Activated T-helper 1 cell treated with anti-CD3 and anti-CD28 coated beads, Interleukin-12 subunit alpha, Interleukin-12 subunit beta, Interleukin-2, Interleukin-4 antibody, amounts not matched to agents 30 ng/mL and 10 ng/mL and 1 ng/mL, durations not matched to agents 14 hours and 24 hours and 36 hours (primary cell): Measurements from ENCODE around the gene TMEM131. TPM values are rescaled to one million over a fixed set of nuclear protein-coding genes. Genes with fewer than 3 reads are reported as not detected.
"Not testable (repeated sequence)": the region's sequence is repeated elsewhere in the genome, so short reads cannot be mapped to it uniquely, and the experiment has no call there.

ENCODE experiments used
- DNase-seq: peaks from one replicate; pipeline ENCODE4 v3.0.0; 2021; ENCODE audit warnings: low spot score
- H3K27ac Mint-ChIP-seq: one replicate; pipeline ENCODE4 v1.8.0; 2021; ENCODE audit warnings: mild to moderate bottlenecking, mixed read lengths
- H3K27me3 Mint-ChIP-seq: one replicate; pipeline ENCODE4 v1.8.0; 2022; ENCODE audit warnings: mild to moderate bottlenecking, moderate library complexity, mixed read lengths; ENCODE audit not compliant: insufficient read depth
- H3K36me3 Mint-ChIP-seq: one replicate; pipeline ENCODE4 v1.8.0; 2021; ENCODE audit warnings: low read depth, mixed read lengths
- H3K4me1 Mint-ChIP-seq: one replicate; pipeline ENCODE4 v1.8.0; 2021; ENCODE audit warnings: low read depth, mixed read lengths
- H3K4me3 Mint-ChIP-seq: one replicate; pipeline ENCODE4 v1.8.0; 2021; ENCODE audit warnings: mild to moderate bottlenecking, moderate library complexity, mixed read lengths
- H3K9me3 Mint-ChIP-seq: one replicate; pipeline ENCODE4 v1.8.0; 2021; ENCODE audit warnings: mixed read lengths
- intact Hi-C: fragments of 100-400 bp; cut with micrococcal nuclease; formaldehyde crosslinking; loops from one replicate; pipeline ENCODE4 v1.15.1; 2024
- total RNA-seq: library from RNA; stranded (reverse); gene quantifications from 2 replicates; pipeline ENCODE4 v1.2.3, GENCODE V29; 2022

The TMEM131 gene
- total RNA-seq, 1 donor from 2014 or later = 36.5 TPM

DNA sequence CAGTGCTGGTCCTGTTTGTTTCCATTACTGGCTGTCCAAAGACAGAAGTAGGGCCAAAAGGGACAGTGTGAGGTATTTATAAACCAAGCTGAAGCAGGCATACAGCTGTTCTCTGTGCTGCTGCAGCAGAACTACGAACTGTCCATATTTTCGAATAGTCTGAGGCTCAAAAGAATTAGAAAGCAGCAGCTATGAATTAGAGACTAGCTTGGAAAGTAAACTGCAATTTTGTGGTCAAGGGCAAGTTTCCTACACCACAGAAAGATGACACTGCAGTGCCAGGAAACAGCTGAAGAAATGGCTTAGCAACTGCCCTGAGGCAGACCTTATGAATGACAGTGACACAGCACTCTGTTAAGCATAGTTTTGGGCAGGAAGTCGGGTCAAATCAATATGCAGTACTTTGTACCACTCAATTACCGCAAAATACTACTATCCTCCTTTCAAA is 125.3 kb downstream of the TMEM131 start:
- intact Hi-C loops = loop anchor here (1.0 kb wide), 3 partner anchors 20 to 143 kb away; partner anchors contain the start of gene TMEM131
- Mint-ChIP-seq H3K4me3 (peak overlapping the region; percentile 1), H3K4me1 (peaks cover 35% of the 10 kb centered on the region), H3K27me3 (no peaks in the 10 kb centered on the region), H3K27ac (peak overlapping the region; percentile 60), H3K36me3 (peaks cover 4% of the 10 kb centered on the region), H3K9me3 (no peaks in the 10 kb centered on the region)
- peak; percentile 62 for DNase-seq

DNA sequence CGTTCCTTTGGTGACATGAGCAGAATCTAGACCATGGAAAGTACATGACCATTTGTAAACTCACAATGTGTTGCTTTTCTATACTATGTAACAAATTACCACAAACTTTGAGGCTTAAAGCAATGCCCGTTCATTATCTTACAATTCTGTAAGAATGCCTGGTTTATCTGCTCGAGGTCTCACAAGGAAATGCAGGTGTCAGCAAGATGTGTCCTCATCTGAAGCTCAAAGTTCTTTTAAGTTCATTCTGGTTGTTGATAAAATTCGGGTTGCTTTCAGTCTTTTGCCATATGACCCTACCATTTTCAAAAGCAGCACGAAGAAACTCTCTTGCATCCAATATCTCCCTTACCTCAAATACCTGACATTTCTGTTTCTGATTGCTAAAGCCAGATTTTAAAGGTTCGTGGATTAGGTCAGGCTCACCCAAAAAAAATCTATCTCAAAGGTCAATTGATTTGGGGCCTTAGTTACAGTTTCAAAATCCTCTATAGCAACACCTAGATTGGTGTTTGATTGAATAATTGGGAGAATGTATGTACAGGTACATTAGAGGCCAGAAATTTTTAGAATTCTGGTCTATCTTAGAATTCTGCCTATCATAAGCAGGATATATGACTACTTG is 125.9 kb downstream of the TMEM131 start:
- DNase-seq = no peak
- H3K27me3 Mint-ChIP-seq = no peaks in the 10 kb centered on the region
- peaks cover 3% of the 10 kb centered on the region for H3K9me3 Mint-ChIP-seq
- H3K36me3 Mint-ChIP-seq = peaks cover 2% of the 10 kb centered on the region
- H3K27ac Mint-ChIP-seq = no peak overlapping the region
- peaks cover 35% of the 10 kb centered on the region for H3K4me1 Mint-ChIP-seq
- intact Hi-C loops = loop anchor here (1.0 kb wide), 3 partner anchors 20 to 143 kb away; partner anchors contain the start of gene TMEM131
- H3K4me3 Mint-ChIP-seq = peak overlapping the region; percentile 1

DNA sequence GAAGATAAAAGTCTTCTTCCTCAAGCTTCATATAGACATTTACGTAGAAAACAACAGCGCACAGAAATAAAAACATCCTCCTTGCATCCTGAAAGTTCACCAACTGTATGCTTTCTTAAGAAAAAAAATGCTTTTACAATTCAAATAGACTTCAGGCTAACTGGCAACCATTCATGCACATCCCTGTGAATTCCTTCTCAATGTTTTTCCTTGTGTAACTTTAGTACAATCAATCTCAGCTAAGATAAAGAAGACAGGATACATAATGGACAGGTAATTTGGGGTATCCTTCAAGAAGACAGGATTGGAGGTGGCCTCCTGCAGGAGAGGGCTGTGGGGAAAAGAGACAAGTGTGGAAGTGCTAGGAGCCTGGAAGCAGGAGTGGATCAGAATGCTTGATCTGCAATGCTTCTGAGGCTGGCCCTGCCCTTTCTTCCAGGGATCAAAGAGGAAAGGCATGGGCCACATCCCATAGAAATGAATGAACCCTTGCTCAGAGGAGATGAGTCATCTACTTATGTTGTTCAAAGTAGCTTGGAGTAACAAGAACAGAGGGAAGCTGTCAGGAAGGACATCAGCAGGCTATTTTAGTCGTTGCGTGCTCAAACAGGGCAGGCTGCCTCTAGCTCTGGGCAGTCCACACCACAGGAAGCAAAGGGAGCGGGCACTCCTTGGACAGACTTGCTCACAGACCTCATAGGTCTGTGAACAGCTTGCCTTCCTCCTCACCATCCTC is 126.6 kb downstream of the TMEM131 start:
- H3K9me3 Mint-ChIP-seq = peaks cover 7% of the 10 kb centered on the region

GRCh38 chr2:97863829-97864228 is 131.9 kb downstream of the TMEM131 start:
- intact Hi-C loops = no loop called here
- Mint-ChIP-seq H3K9me3 (peaks cover 27% of the 10 kb centered on the region), H3K4me3 (no peak overlapping the region), H3K27ac (no peak overlapping the region), H3K27me3 (no peaks in the 10 kb centered on the region), H3K36me3 (peaks cover 22% of the 10 kb centered on the region), H3K4me1 (peaks cover 3% of the 10 kb centered on the region)
- no peak for DNase-seq

More for the DNA sequence above, 126.6 kb downstream of the TMEM131 start:
- DNase-seq = no peak
- H3K4me1 Mint-ChIP-seq = peaks cover 35% of the 10 kb centered on the region
- intact Hi-C loops = no loop called here
- no peak overlapping the region for H3K4me3 Mint-ChIP-seq
- H3K36me3 Mint-ChIP-seq = peaks cover 2% of the 10 kb centered on the region
- no peak overlapping the region for H3K27ac Mint-ChIP-seq
- H3K27me3 Mint-ChIP-seq = no peaks in the 10 kb centered on the region

- peaks cover 30% of the 10 kb centered on the region for H3K36me3 Mint-ChIP-seq
- no peaks in the 10 kb centered on the region for H3K4me1 Mint-ChIP-seq
- no peak for DNase-seq
- H3K27ac Mint-ChIP-seq = no peak overlapping the region
- intact Hi-C loops = no loop called here
- H3K9me3 Mint-ChIP-seq = peaks cover 27% of the 10 kb centered on the region
- H3K4me3 Mint-ChIP-seq = no peak overlapping the region
- H3K27me3 Mint-ChIP-seq = no peaks in the 10 kb centered on the region
Measured at GRCh38 chr2:97861177-97861576, 134.6 kb downstream of the TMEM131 start.

- intact Hi-C loops = loop anchor here (5.0 kb wide), 1 partner anchor 286 kb away; no protein-coding TSS in a partner anchor
- no peaks in the 10 kb centered on the region for H3K4me1 Mint-ChIP-seq
- no peaks in the 10 kb centered on the region for H3K27me3 Mint-ChIP-seq
- H3K36me3 Mint-ChIP-seq = peaks cover 32% of the 10 kb centered on the region
- H3K4me3 Mint-ChIP-seq = no peak overlapping the region
- no peak overlapping the region for H3K27ac Mint-ChIP-seq
- H3K9me3 Mint-ChIP-seq = peaks cover 13% of the 10 kb centered on the region
- no peak for DNase-seq
Measured at GRCh38 chr2:97858442-97858841, 137.3 kb downstream of the TMEM131 start.

- Mint-ChIP-seq H3K9me3 (peaks cover 5% of the 10 kb centered on the region), H3K4me3 (no peak overlapping the region), H3K27me3 (no peaks in the 10 kb centered on the region), H3K27ac (no peak overlapping the region), H3K36me3 (peaks cover 30% of the 10 kb centered on the region), H3K4me1 (no peaks in the 10 kb centered on the region)
- intact Hi-C loops = loop anchor here (5.0 kb wide), 1 partner anchor 285 kb away; no protein-coding TSS in a partner anchor
- DNase-seq = no peak
Measured at GRCh38 chr2:97857553-97857952, 138.2 kb downstream of the TMEM131 start.

DNA sequence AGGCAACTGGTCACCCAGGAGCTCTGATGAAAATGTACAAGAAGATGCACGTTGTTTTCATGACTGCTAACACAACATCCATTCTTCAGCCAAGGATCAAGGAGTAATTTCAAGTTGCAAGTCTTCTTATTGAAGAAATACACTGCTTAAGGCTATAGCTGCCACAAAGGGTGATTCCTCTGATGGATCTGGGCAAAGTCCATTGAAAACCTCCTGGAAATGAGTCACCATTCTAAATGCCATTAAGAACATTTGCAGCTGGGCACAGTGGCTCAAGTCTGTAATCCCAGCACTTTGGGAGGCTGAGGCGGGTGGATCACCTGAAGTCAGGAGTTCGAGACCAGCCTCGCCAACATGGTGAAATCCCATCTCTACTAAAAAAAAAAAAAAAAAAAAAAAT is 142.7 kb downstream of the TMEM131 start:
- H3K4me3 Mint-ChIP-seq, H3K27me3 Mint-ChIP-seq, DNase-seq, H3K9me3 Mint-ChIP-seq, H3K27ac Mint-ChIP-seq, intact Hi-C loops: not testable (repeated sequence)
- peaks cover 32% of the 10 kb centered on the region for H3K4me1 Mint-ChIP-seq
- peaks cover 22% of the 10 kb centered on the region for H3K36me3 Mint-ChIP-seq

DNA sequence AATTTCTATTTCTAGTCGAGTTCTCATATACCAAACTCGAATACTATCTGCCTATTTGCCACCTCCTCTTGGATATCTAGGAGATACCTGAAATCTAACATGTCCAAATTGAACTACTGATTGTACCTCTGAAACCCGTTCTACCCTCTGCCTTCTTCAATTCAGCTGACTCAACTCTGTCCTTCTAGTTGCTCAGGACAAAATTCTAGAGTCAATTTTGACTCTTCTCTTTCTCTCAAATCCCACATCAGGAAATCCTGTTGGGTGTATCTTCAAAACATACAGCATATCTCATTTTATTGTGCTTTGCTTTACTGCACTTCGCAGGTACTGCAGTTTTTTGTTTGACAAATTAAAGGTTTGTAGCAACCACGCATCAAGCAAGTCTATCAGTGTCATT is 144.6 kb downstream of the TMEM131 start:
- peak overlapping the region; percentile 56 for H3K27ac Mint-ChIP-seq
- H3K9me3 Mint-ChIP-seq = no peaks in the 10 kb centered on the region
- H3K27me3 Mint-ChIP-seq = no peaks in the 10 kb centered on the region
- intact Hi-C loops = no loop called here
- peaks cover 20% of the 10 kb centered on the region for H3K36me3 Mint-ChIP-seq
- peaks cover 33% of the 10 kb centered on the region for H3K4me1 Mint-ChIP-seq
- H3K4me3 Mint-ChIP-seq = peak overlapping the region; percentile 8
- DNase-seq = no peak

GRCh38 chr2:97849881-97850528 is 145.7 kb downstream of the TMEM131 start:
- H3K9me3 Mint-ChIP-seq = no peaks in the 10 kb centered on the region
- H3K4me1 Mint-ChIP-seq = peaks cover 44% of the 10 kb centered on the region
- H3K27ac Mint-ChIP-seq = peak overlapping the region; percentile 32
- DNase-seq = no peak
- peak overlapping the region; percentile 0 for H3K4me3 Mint-ChIP-seq
- H3K27me3 Mint-ChIP-seq = no peaks in the 10 kb centered on the region
- H3K36me3 Mint-ChIP-seq = peaks cover 20% of the 10 kb centered on the region
- intact Hi-C loops = loop anchor here (1.0 kb wide), 3 partner anchors 16 to 162 kb away; no protein-coding TSS in a partner anchor

GRCh38 chr2:97848306-97848705 is 147.4 kb downstream of the TMEM131 start:
- H3K4me1 Mint-ChIP-seq = peaks cover 45% of the 10 kb centered on the region
- H3K36me3 Mint-ChIP-seq = peaks cover 12% of the 10 kb centered on the region
- intact Hi-C loops = no loop called here
- no peaks in the 10 kb centered on the region for H3K27me3 Mint-ChIP-seq
- no peak overlapping the region for H3K27ac Mint-ChIP-seq
- H3K9me3 Mint-ChIP-seq = no peaks in the 10 kb centered on the region
- H3K4me3 Mint-ChIP-seq = no peak overlapping the region
- no peak for DNase-seq

- peaks cover 11% of the 10 kb centered on the region for H3K36me3 Mint-ChIP-seq
- H3K27ac Mint-ChIP-seq, H3K27me3 Mint-ChIP-seq, H3K4me3 Mint-ChIP-seq, DNase-seq, intact Hi-C loops, H3K9me3 Mint-ChIP-seq: not testable (repeated sequence)
- peaks cover 42% of the 10 kb centered on the region for H3K4me1 Mint-ChIP-seq
Measured at GRCh38 chr2:97846716-97847115, 149.0 kb downstream of the TMEM131 start.

DNA sequence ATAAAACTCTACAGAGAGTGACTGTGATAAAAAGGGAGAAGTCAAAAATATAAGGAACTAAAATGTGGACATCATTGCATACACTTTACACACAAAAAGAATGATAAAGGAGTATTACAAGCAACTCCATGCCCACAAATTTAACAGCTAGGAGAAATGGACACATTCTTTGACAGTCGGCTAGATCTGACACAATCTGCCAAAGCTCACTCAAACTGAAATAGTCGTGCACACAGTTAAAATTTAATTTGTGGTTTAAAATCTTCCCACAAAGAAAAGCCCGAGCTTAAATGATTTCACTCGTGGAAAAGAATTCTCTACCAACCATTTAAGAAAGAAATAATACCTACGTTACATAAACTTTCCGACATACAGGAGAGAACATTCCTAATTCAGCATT is 149.9 kb downstream of the TMEM131 start:
- Mint-ChIP-seq H3K4me3 (no peak overlapping the region), H3K36me3 (peaks cover 10% of the 10 kb centered on the region), H3K27ac (no peak overlapping the region), H3K4me1 (peaks cover 33% of the 10 kb centered on the region), H3K9me3 (no peaks in the 10 kb centered on the region), H3K27me3 (no peaks in the 10 kb centered on the region)
- no peak for DNase-seq
- intact Hi-C loops = loop anchor here (1.0 kb wide), 1 partner anchor 9 kb away; no protein-coding TSS in a partner anchor
